Gastrocnemius medialis (tissue), 4 donors: ENCODE measurements around the gene CLEC3B. TPM values are rescaled to one million over a fixed set of nuclear protein-coding genes. Genes with fewer than 3 reads are reported as not detected.

Experiments used
- ATAC-seq, 2 donors: fragments of 150-250 bp; one replicate each; pipeline ENCODE4 v1.9.1; 2016
- DNase-seq, 2 donors: peaks; one replicate each; pipeline ENCODE4 v3.0.0-alpha.2; 2019
- H3K27ac ChIP-seq, 4 donors: fragments of 200-600 bp; sonication (generic); 1 replicate in 1 of 4; 2 replicates in 3 of 4; pipeline ENCODE4 v1.5.1; 2016 to 2018; ENCODE audit warnings: mild to moderate bottlenecking in 2 of 4, moderate library complexity in 1 of 4
- H3K27me3 ChIP-seq, 3 donors: fragments of 200-600 bp; sonication (generic) in 2 of 3; 1 replicate in 1 of 3; 2 replicates in 2 of 3; pipeline versions ENCODE4 v1.5.1 to v1.6.0; 2016 to 2019; ENCODE audit warnings: mild to moderate bottlenecking in 1 of 3, moderate library complexity in 1 of 3
- H3K36me3 ChIP-seq, 2 donors: fragments of 200-600 bp; sonication (generic) in 1 of 2; one replicate each; pipeline ENCODE4 v1.5.1; 2017 to 2018
- H3K4me1 ChIP-seq, 2 donors: fragments of 200-600 bp; sonication (generic) in 1 of 2; one replicate each; pipeline ENCODE4 v1.5.1; 2016 to 2017; ENCODE audit warnings: mild to moderate bottlenecking in 2 of 2
- H3K4me3 ChIP-seq, 4 donors: fragments of 200-600 bp; sonication (generic) in 3 of 4; 1 replicate in 1 of 4; 2 replicates in 3 of 4; pipeline ENCODE4 v1.5.1; 2016 to 2019; ENCODE audit warnings: mild to moderate bottlenecking in 2 of 4
- H3K9me3 ChIP-seq, 3 donors: fragments of 200-600 bp; sonication (generic) in 2 of 3; 1 replicate in 1 of 3; 2 replicates in 2 of 3; pipeline ENCODE4 v1.5.1; 2016 to 2019
- CTCF ChIP-seq, 5 experiments: fragments of 450-650 bp in 3 of 5; fragments of 200-600 bp in 2 of 5; sonication (generic) in 2 of 5; IDR thresholded peaks in 4 of 5; conservative IDR thresholded peaks in 1 of 5; 1 replicate in 4 of 5; 2 replicates in 1 of 5; pipeline ENCODE4 v1.5.1; 2016 to 2019; ENCODE audit warnings: antibody characterized with exemption in 5 of 5, mild to moderate bottlenecking in 3 of 5, moderate library complexity in 3 of 5
- POLR2A ChIP-seq, 2 donors: fragments of 450-650 bp; IDR thresholded peaks; one replicate each; pipeline ENCODE4 v1.6.1; 2017; ENCODE audit warnings: antibody characterized with exemption in 2 of 2, mild to moderate bottlenecking in 2 of 2, moderate library complexity in 2 of 2
- in situ Hi-C, 4 donors: fragments of 200-750 bp; cut with MboI; loops; one replicate each; pipeline versions ENCODE4 v1.15.0 to v1.8.0; 2017; ENCODE audit warnings: low sequenced_read_pairs in 4 of 4
- intact Hi-C: fragments of 100-400 bp; cut with DNase I; formaldehyde crosslinking; loops from one replicate; pipeline ENCODE4 v1.15.1; 2023; ENCODE audit warnings: low total_unique reads
- total RNA-seq, 4 donors: library from RNA; depleted of rRNA; stranded (reverse); fragments of >200 nt; gene quantifications; one replicate each; pipeline versions ENCODE4 v1.1.0 to v1.2.3, GENCODE V29; 2016

Gene CLEC3B
- total RNA-seq, 4 donors from 2014 or later, result 14.5 to 23.4 (median 20.7) TPM

GRCh38 chr3:45031531-45031930 is 5.4 kb downstream of the CLEC3B start:
- TF ChIP-seq POLR2A (IDR thresholded peaks at IDR 0.05) (no peak), CTCF (IDR thresholded peaks at IDR 0.05 in 4 of 5, conservative IDR thresholded peaks at IDR 0.05 in 1 of 5) (no peak)
- H3K4me3 ChIP-seq, result no peak overlapping the region
- no peaks in the 10 kb centered on the region for H3K9me3 ChIP-seq
- intact Hi-C loops, result loop anchor here (10.0 kb wide), 2 partner anchors 383 to 633 kb away; no protein-coding TSS in a partner anchor
- H3K4me1 ChIP-seq, result peaks cover 10 to 17% of the 10 kb centered on the region in 2 donors
- no peaks in the 10 kb centered on the region for H3K36me3 ChIP-seq
- H3K27me3 ChIP-seq, result peaks cover 0 to 9% (median 3%) of the 10 kb centered on the region in 3 donors
- in situ Hi-C loops, result loop anchor here (25.0 kb wide), 3 partner anchors 456 to 631 kb away; no protein-coding TSS in a partner anchor
- ATAC-seq (no peak), DNase-seq (no peak)
- no peak overlapping the region for H3K27ac ChIP-seq

- H3K9me3 ChIP-seq, result no peaks in the 10 kb centered on the region
- in situ Hi-C loops, result loop anchor here (25.0 kb wide), 3 partner anchors 455 to 630 kb away; no protein-coding TSS in a partner anchor
- H3K4me3 ChIP-seq, result no peak overlapping the region
- DNase-seq, result no peak
- peaks cover 4 to 11% of the 10 kb centered on the region in 2 donors for H3K4me1 ChIP-seq
- H3K36me3 ChIP-seq, result no peaks in the 10 kb centered on the region
- TF ChIP-seq CTCF (IDR thresholded peaks at IDR 0.05 in 4 of 5, conservative IDR thresholded peaks at IDR 0.05 in 1 of 5) (no peak), POLR2A (IDR thresholded peaks at IDR 0.05) (no peak)
- H3K27me3 ChIP-seq, result peaks cover 0 to 6% (median under 1%) of the 10 kb centered on the region in 3 donors
- H3K27ac ChIP-seq, result no peak overlapping the region
- no peak for ATAC-seq
- intact Hi-C loops, result loop anchor here (10.0 kb wide), 2 partner anchors 383 to 633 kb away; no protein-coding TSS in a partner anchor
Measured at GRCh38 chr3:45032113-45032512, 6.0 kb downstream of the CLEC3B start.

- H3K36me3 ChIP-seq, result no peaks in the 10 kb centered on the region
- H3K27ac ChIP-seq, result peak overlapping the region in 2 of 4 donors; percentile 4 to 42
- peaks cover 0 to 5% of the 10 kb centered on the region in 2 donors for H3K4me1 ChIP-seq
- H3K9me3 ChIP-seq, result no peaks in the 10 kb centered on the region
- H3K4me3 ChIP-seq, result no peak overlapping the region
- ATAC-seq, result no peak
- DNase-seq, result no peak
- in situ Hi-C loops, result loop anchor here (25.0 kb wide), 3 partner anchors 454 to 629 kb away; no protein-coding TSS in a partner anchor
- intact Hi-C loops, result loop anchor here (10.0 kb wide), 2 partner anchors 381 to 631 kb away; no protein-coding TSS in a partner anchor
- TF ChIP-seq CTCF (IDR thresholded peaks at IDR 0.05 in 4 of 5, conservative IDR thresholded peaks at IDR 0.05 in 1 of 5), result no peak
- no peak for TF ChIP-seq POLR2A (IDR thresholded peaks at IDR 0.05)
- H3K27me3 ChIP-seq, result no peaks in the 10 kb centered on the region
Measured at GRCh38 chr3:45033791-45034190, 7.7 kb downstream of the CLEC3B start.

- in situ Hi-C loops (loop anchor here (5.0 to 25.0 kb wide), 4 partner anchors 178 to 628 kb away; no protein-coding TSS in a partner anchor), intact Hi-C loops (loop anchor here (5.0 to 10.0 kb wide), 4 partner anchors 78 to 630 kb away; no protein-coding TSS in a partner anchor)
- no peak overlapping the region for H3K4me3 ChIP-seq
- H3K9me3 ChIP-seq, result no peaks in the 10 kb centered on the region
- ATAC-seq (no peak), DNase-seq (peak in 1 of 2 donors; percentile 54)
- no peaks in the 10 kb centered on the region for H3K36me3 ChIP-seq
- H3K4me1 ChIP-seq, result peaks cover 0 to 4% of the 10 kb centered on the region in 2 donors
- peak overlapping the region; percentile 36 to 54 (median 42) for H3K27ac ChIP-seq
- TF ChIP-seq CTCF (IDR thresholded peaks at IDR 0.05 in 4 of 5, conservative IDR thresholded peaks at IDR 0.05 in 1 of 5) (no peak), POLR2A (IDR thresholded peaks at IDR 0.05) (no peak)
- H3K27me3 ChIP-seq, result no peaks in the 10 kb centered on the region
Measured at GRCh38 chr3:45034612-45035252, 8.6 kb downstream of the CLEC3B start.
